ENCODE results near the gene AFF2.

Gene AFF2

GRCh38 chrX:148592595-148592994 is 92.2 kb downstream of the AFF2 start:
- no peak for DNase-seq

GRCh38 chrX:148593146-148593545 is 92.7 kb downstream of the AFF2 start:
- no peak for DNase-seq

GRCh38 chrX:148593987-148594386 is 93.6 kb downstream of the AFF2 start:
- DNase-seq = no peak

GRCh38 chrX:148599404-148599803 is 99.0 kb downstream of the AFF2 start:
- no peak for DNase-seq

- DNase-seq = no peak
Observed at GRCh38 chrX:148600131-148600530, 99.7 kb downstream of the AFF2 start.

- no peak for DNase-seq
Observed at GRCh38 chrX:148600581-148600980, 100.2 kb downstream of the AFF2 start.

- DNase-seq = no peak
Observed at GRCh38 chrX:148601034-148601433, 100.6 kb downstream of the AFF2 start.

GRCh38 chrX:148609515-148610327 is 109.3 kb downstream of the AFF2 start:
- no peak for DNase-seq

GRCh38 chrX:148610328-148610698 is 109.9 kb downstream of the AFF2 start:
- DNase-seq = no peak

- no peak for DNase-seq
Observed at GRCh38 chrX:148611993-148612392, 111.6 kb downstream of the AFF2 start.

- DNase-seq = no peak
Observed at GRCh38 chrX:148612431-148612830, 112.0 kb downstream of the AFF2 start.

GRCh38 chrX:148613636-148614035 is 113.2 kb downstream of the AFF2 start:
- no peak for DNase-seq

GRCh38 chrX:148615491-148615890 is 115.1 kb downstream of the AFF2 start:
- no peak for DNase-seq

- DNase-seq = no peak
Observed at GRCh38 chrX:148618470-148619445, 118.3 kb downstream of the AFF2 start.

- no peak for DNase-seq
Observed at GRCh38 chrX:148620023-148620422, 119.6 kb downstream of the AFF2 start.

- no peak for DNase-seq
Observed at GRCh38 chrX:148624951-148625474, 124.6 kb downstream of the AFF2 start.

GRCh38 chrX:148628621-148629020 is 128.2 kb downstream of the AFF2 start:
- no peak for DNase-seq

- DNase-seq = no peak
Observed at GRCh38 chrX:148629434-148629833, 129.0 kb downstream of the AFF2 start.

GRCh38 chrX:148632444-148632843 is 132.0 kb downstream of the AFF2 start:
- DNase-seq = no peak

- DNase-seq = no peak
Observed at GRCh38 chrX:148633218-148633908, 132.9 kb downstream of the AFF2 start.

- no peak for DNase-seq
Observed at GRCh38 chrX:148634591-148634990, 134.2 kb downstream of the AFF2 start.

GRCh38 chrX:148643460-148643859 is 143.0 kb downstream of the AFF2 start:
- DNase-seq = no peak

GRCh38 chrX:148647651-148648050 is 147.2 kb downstream of the AFF2 start:
- no peak for DNase-seq

All from NCI-H510A treated with DMSO at 0.1 percent for 48 hours (cell line).